B cell (primary cell): ENCODE data around the gene PLEKHA7. TPM values are rescaled to one million over a fixed set of nuclear protein-coding genes. Genes with fewer than 3 reads are reported as not detected.

ENCODE experiments used
- ATAC-seq: fragments of 200-7000 bp; cut with Tn5 transposase; one replicate; pipeline ENCODE4 v1.10.0; 2021; ENCODE audit warnings: low read depth, mild to moderate bottlenecking, moderate number of reproducible peaks, moderate library complexity
- CTCF ChIA-PET: fragments of 350-600 bp; sonication (Branson Sonifier 250); formaldehyde crosslinking; loops from one replicate; lab custom pipeline; 2021; ENCODE audit warnings: antibody characterized with exemption, inconsistent platforms; lab: Charles Lee
- POLR2A ChIA-PET: fragments of 350-600 bp; sonication (Branson Sonifier 250); formaldehyde crosslinking; loops from one replicate; lab custom pipeline; 2021; ENCODE audit warnings: antibody characterized with exemption; lab: Charles Lee
- DNase-seq: peaks from one replicate; pipeline ENCODE4 v3.0.0; 2013
- H2AFZ ChIP-seq: 2 replicates; pipeline ENCODE4 v1.6.1; 2012; ENCODE audit warnings: mild to moderate bottlenecking, low read depth, low read length; ENCODE audit not compliant: insufficient read depth, poor library complexity, severe bottlenecking
- H3K27ac ChIP-seq, 2 donors: 1 replicate in 1 of 2; 2 replicates in 1 of 2; pipeline ENCODE4 v1.5.1; 2012 to 2013; ENCODE audit warnings: low read length in 2 of 2, mild to moderate bottlenecking in 2 of 2, moderate library complexity in 1 of 2
- H3K27me3 ChIP-seq, 4 experiments: fragments of 200-600 bp in 1 of 4; sonication (generic) in 1 of 4; replicated peaks in 1 of 4; 1 replicate in 2 of 4; 2 replicates in 2 of 4; pipeline versions ENCODE4 v1.6.1 to v1.7.0; 2013 to 2016; ENCODE audit warnings: low read length in 3 of 4, mild to moderate bottlenecking in 2 of 4, mixed read lengths in 1 of 4, moderate library complexity in 1 of 4; ENCODE audit not compliant: insufficient read depth in 4 of 4, control insufficient read depth in 3 of 4; ENCODE audit errors: control extremely low read depth in 1 of 4
- H3K36me3 ChIP-seq, 2 experiments: replicated peaks in 1 of 2; 1 replicate in 1 of 2; 2 replicates in 1 of 2; pipeline versions ENCODE4 v1.6.1 to v1.7.1; 2013; ENCODE audit warnings: low read length in 1 of 2; ENCODE audit not compliant: insufficient read depth in 2 of 2, control insufficient read depth in 1 of 2; ENCODE audit errors: control extremely low read depth in 1 of 2, extremely low read depth in 1 of 2
- H3K4me1 ChIP-seq, 2 donors: fragments of 200-600 bp in 1 of 2; sonication (generic) in 1 of 2; 1 replicate in 1 of 2; 2 replicates in 1 of 2; pipeline versions ENCODE4 v1.5.1 to v1.6.1; 2013 to 2017; ENCODE audit warnings: low read length in 2 of 2; ENCODE audit not compliant: control insufficient read depth in 2 of 2, insufficient read depth in 2 of 2
- H3K4me2 ChIP-seq: replicated peaks from 2 replicates; pipeline ENCODE3; 2012; ENCODE audit warnings: mild to moderate bottlenecking, low read depth, low read length; ENCODE audit not compliant: poor library complexity, severe bottlenecking
- H3K4me3 ChIP-seq, 5 experiments: fragments of 200-600 bp in 1 of 5; sonication (generic) in 1 of 5; 1 replicate in 3 of 5; 2 replicates in 2 of 5; pipeline versions ENCODE4 v1.5.1 to v1.7.0; 2011 to 2016; ENCODE audit warnings: low read length in 4 of 5, mild to moderate bottlenecking in 4 of 5, low read depth in 2 of 5, control low read depth in 1 of 5, moderate library complexity in 1 of 5; ENCODE audit not compliant: insufficient read depth in 1 of 5; ENCODE audit errors: control extremely low read depth in 1 of 5, extremely low read depth in 1 of 5
- H3K79me2 ChIP-seq: fragments of 200-600 bp; sonication (generic); one replicate; pipeline ENCODE4 v1.6.0; 2016; ENCODE audit warnings: low read length; ENCODE audit not compliant: control insufficient read depth, insufficient read depth
- H3K9ac ChIP-seq: fragments of 200-600 bp; sonication (generic); 2 replicates; pipeline ENCODE4 v1.6.1; 2017; ENCODE audit warnings: mild to moderate bottlenecking, low read length, moderate library complexity
- H3K9me3 ChIP-seq, 3 donors: one replicate each; pipeline versions ENCODE4 v1.6.1 to v1.7.1; 2013; ENCODE audit warnings: low read length in 2 of 3; ENCODE audit not compliant: control insufficient read depth in 2 of 3, insufficient read depth in 1 of 3; ENCODE audit errors: control extremely low read depth in 1 of 3
- H4K20me1 ChIP-seq: 2 replicates; pipeline ENCODE4 v1.6.0; 2012; ENCODE audit warnings: mild to moderate bottlenecking, low read length; ENCODE audit not compliant: insufficient read depth, control insufficient read depth, poor library complexity, severe bottlenecking
- H3K27ac Mint-ChIP-seq: one replicate; pipeline ENCODE4 v1.8.0; 2021; ENCODE audit warnings: mixed read lengths
- H3K27me3 Mint-ChIP-seq: one replicate; pipeline ENCODE4 v1.8.0; 2021; ENCODE audit warnings: mixed read lengths
- H3K4me1 Mint-ChIP-seq: one replicate; pipeline ENCODE4 v1.8.0; 2021; ENCODE audit warnings: mixed read lengths
- H3K4me3 Mint-ChIP-seq: one replicate; pipeline ENCODE4 v1.8.0; 2021; ENCODE audit warnings: mixed read lengths
- H3K9me3 Mint-ChIP-seq: one replicate; pipeline ENCODE4 v1.8.0; 2022; ENCODE audit warnings: mixed read lengths; ENCODE audit not compliant: insufficient read depth
- CTCF ChIP-seq: fragments of 200-600 bp; IDR thresholded peaks from one replicate; pipeline ENCODE4 v1.8.0; 2022; ENCODE audit warnings: antibody characterized with exemption, mild to moderate bottlenecking
- EZH2 ChIP-seq: IDR thresholded peaks from 2 replicates; pipeline ENCODE4 v1.6.1; 2012; ENCODE audit warnings: borderline replicate concordance, low read depth, mild to moderate bottlenecking, moderate library complexity, low read length; ENCODE audit not compliant: insufficient read depth, poor library complexity, severe bottlenecking
- WGBS: methylation state at CpG from one replicate; pipeline ENCODE4 v1.1.5; 2013; ENCODE audit warnings: missing lambda C conversion rate; ENCODE audit not compliant: insufficient coverage; 5-methylcytosine and 5-hydroxymethylcytosine counted together
- intact Hi-C: fragments of 100-400 bp; cut with micrococcal nuclease; formaldehyde crosslinking; loops from one replicate; pipeline ENCODE4 v1.10.0; 2022
- polyA plus RNA-seq: library from polyadenylated mRNA; depleted of rRNA; stranded (reverse); fragments of >200 nt; gene quantifications from 2 replicates; pipeline ENCODE4 v1.2.3, GENCODE V29; 2012
- total RNA-seq, 2 donors: library from RNA; stranded (reverse); fragments of 120-200 nt in 1 of 2; gene quantifications; 1 replicate in 1 of 2; 2 replicates in 1 of 2; pipeline versions ENCODE4 v1.2.3 to v1.2.4, GENCODE V29; 2013 to 2022

Gene PLEKHA7
- total and polyA plus RNA-seq, 2 donors (not counting 1 experiment from before 2014, with no cell fraction given): 1.7 to 8.2 TPM

DNA sequence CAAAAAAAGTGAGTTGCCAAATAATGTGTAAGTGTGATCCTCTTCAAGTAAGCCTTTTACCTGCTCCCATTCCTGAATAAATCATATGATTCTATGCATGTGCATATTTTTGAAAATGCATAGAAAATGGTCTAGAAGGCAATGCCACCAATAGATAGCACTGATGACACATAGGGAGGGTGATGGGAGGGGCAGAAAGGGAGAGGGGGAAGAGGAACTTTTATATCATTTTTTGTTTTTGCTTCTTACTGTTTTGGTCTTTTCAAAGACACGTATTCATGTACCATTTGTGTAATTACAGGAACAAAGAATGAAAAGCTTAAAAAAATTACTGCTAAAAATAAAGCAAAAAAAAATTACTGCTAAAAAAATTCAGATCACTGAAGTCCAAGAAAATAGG is 215.0 kb downstream of the PLEKHA7 start:
- no peak for ATAC-seq

DNA sequence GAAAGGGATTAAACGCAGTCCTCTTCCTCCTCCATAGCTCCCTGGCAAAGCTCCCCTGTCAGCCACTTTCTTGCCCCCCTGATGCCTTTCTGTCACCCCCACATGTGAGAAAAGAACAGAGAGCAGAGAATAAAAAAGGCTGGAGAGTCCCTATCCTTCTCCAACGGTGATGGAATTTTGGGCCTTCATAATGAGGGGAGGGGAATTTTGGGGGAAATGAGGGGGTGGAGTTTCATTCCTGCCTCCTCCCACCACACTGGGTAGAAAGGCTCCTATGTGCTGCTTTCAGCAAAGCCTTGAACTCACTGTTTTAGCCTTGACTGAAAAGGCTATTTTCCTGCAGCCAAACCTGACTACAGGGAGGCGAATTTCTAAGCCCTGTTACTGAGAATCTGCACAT is 216.4 kb downstream of the PLEKHA7 start:
- H3K79me2 ChIP-seq: no peaks in the 10 kb centered on the region
- TF ChIP-seq CTCF (no peak), EZH2 (no peak)
- no peaks in the 10 kb centered on the region for H4K20me1 ChIP-seq
- 100% methylated on average over 1 of the region's 3 CpGs for WGBS
- no peaks in the 10 kb centered on the region for H3K27me3 ChIP-seq
- Mint-ChIP-seq H3K27ac (no peak overlapping the region), H3K4me3 (no peak overlapping the region), H3K9me3 (no peaks in the 10 kb centered on the region), H3K4me1 (no peaks in the 10 kb centered on the region), H3K27me3 (no peaks in the 10 kb centered on the region)
- ATAC-seq (no peak), DNase-seq (no peak)
- no peak overlapping the region for H3K4me3 ChIP-seq
- H3K36me3 ChIP-seq: no peaks in the 10 kb centered on the region
- H3K9ac ChIP-seq: no peak overlapping the region
- CTCF ChIA-PET: interaction anchor here (2.2 kb wide), 1 partner anchor 12 kb away, joined by 19 read pairs; no protein-coding TSS in a partner anchor
- H3K9me3 ChIP-seq: no peaks in the 10 kb centered on the region
- POLR2A ChIA-PET: no interaction called here
- intact Hi-C loops: no loop called here
- no peak overlapping the region for H3K4me2 ChIP-seq
- no peak overlapping the region for H2AFZ ChIP-seq
- no peaks in the 10 kb centered on the region for H3K4me1 ChIP-seq
- no peak overlapping the region for H3K27ac ChIP-seq

More for the DNA sequence above, 215.0 kb downstream of the PLEKHA7 start:
- no peak overlapping the region for H3K4me2 ChIP-seq
- Mint-ChIP-seq H3K9me3 (no peaks in the 10 kb centered on the region), H3K27ac (no peak overlapping the region), H3K4me3 (no peak overlapping the region), H3K27me3 (no peaks in the 10 kb centered on the region), H3K4me1 (no peaks in the 10 kb centered on the region)
- no peak overlapping the region for H3K9ac ChIP-seq
- intact Hi-C loops: no loop called here
- no peak for TF ChIP-seq CTCF
- no peak for TF ChIP-seq EZH2
- WGBS: no CpG with 5 or more reads among the region's 1 CpG
- no peak overlapping the region for H3K27ac ChIP-seq
- no peak overlapping the region for H2AFZ ChIP-seq
- POLR2A ChIA-PET: no interaction called here
- CTCF ChIA-PET: interaction anchor here (1.2 kb wide), 1 partner anchor 584 kb away, joined by 3 read pairs; no protein-coding TSS in a partner anchor
- H3K36me3 ChIP-seq: no peaks in the 10 kb centered on the region
- DNase-seq: no peak
- no peaks in the 10 kb centered on the region for H4K20me1 ChIP-seq
- no peaks in the 10 kb centered on the region for H3K4me1 ChIP-seq
- no peaks in the 10 kb centered on the region for H3K9me3 ChIP-seq
- no peak overlapping the region for H3K4me3 ChIP-seq
- H3K27me3 ChIP-seq: no peaks in the 10 kb centered on the region
- no peaks in the 10 kb centered on the region for H3K79me2 ChIP-seq
